Cardiac fibroblast (primary cell): ENCODE results near the gene CTSZ.

ENCODE experiments used
- DNase-seq, 2 donors: peaks; one replicate each; pipeline versions ENCODE4 v3.0.0 to v3.0.0-alpha.2; 2010; ENCODE audit warnings: low read depth in 2 of 2
- H3K4me3 ChIP-seq, 2 donors: replicated peaks in 1 of 2; 1 replicate in 1 of 2; 2 replicates in 1 of 2; pipeline ENCODE4 v1.5.1; 2011; ENCODE audit warnings: low read depth in 2 of 2, low read length in 2 of 2, mild to moderate bottlenecking in 2 of 2, moderate library complexity in 1 of 2
- TF ChIP-seq, protein P1 (sequence below): IDR thresholded peaks from one replicate; pipeline ENCODE4 v1.5.1; 2011; ENCODE audit warnings: low read depth, mild to moderate bottlenecking, low read length, inconsistent platforms

The CTSZ gene

DNA sequence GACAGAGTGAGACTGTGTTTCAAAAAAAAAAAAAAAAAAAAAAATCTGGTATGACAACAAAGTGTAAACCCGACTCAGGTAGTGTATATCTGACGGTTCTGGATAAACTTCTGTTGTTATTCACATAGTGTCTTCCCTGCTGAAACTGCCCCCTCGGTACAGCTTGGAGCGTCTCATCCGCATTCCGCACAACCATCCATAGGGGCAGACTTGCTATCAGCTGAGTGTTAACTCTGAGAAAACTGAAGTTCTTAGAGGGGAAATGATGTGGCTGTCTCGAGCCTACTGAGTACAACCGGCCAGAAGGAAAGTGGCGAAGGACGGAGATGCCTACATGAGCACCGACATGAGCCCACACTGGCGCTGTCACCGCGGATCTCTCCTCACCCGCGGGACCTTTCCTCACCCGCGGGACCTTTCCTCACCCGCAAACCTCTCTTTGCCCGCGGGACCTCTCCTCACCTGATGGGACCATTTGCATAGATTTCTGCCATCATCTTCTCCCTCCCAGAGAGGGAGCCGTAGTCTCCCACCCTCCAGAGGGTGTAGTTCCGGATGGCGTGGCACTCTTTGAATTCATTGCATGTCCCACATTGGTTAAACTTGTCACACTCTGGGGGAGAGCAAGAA lies 9.8 kb downstream of the CTSZ start:
- no peak for DNase-seq
- no peak overlapping the region for H3K4me3 ChIP-seq
- TF ChIP-seq, protein P1, sequence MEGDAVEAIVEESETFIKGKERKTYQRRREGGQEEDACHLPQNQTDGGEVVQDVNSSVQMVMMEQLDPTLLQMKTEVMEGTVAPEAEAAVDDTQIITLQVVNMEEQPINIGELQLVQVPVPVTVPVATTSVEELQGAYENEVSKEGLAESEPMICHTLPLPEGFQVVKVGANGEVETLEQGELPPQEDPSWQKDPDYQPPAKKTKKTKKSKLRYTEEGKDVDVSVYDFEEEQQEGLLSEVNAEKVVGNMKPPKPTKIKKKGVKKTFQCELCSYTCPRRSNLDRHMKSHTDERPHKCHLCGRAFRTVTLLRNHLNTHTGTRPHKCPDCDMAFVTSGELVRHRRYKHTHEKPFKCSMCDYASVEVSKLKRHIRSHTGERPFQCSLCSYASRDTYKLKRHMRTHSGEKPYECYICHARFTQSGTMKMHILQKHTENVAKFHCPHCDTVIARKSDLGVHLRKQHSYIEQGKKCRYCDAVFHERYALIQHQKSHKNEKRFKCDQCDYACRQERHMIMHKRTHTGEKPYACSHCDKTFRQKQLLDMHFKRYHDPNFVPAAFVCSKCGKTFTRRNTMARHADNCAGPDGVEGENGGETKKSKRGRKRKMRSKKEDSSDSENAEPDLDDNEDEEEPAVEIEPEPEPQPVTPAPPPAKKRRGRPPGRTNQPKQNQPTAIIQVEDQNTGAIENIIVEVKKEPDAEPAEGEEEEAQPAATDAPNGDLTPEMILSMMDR, result no peak

DNA sequence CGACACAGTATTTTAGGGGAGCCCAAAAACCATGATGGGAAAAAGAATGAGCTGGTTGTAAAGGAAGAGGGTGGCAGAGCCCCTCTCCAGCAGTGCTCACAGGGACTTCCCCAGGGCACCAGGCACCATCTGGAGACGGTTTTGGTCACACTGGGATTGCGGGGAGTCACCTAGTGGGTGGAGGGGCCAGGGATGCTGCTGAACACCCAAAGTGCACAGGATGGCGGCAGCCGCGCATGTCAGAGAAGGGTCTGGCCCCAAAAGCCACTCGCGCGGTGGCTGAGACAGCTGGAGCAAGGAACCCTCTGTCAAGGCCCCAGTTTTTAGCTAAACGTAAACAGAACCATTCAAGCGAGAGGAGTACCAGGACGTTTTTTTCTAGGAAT lies 10.8 kb downstream of the CTSZ start:
- TF ChIP-seq, protein P1, result no peak
- no peak overlapping the region for H3K4me3 ChIP-seq
- DNase-seq, result no peak

DNA sequence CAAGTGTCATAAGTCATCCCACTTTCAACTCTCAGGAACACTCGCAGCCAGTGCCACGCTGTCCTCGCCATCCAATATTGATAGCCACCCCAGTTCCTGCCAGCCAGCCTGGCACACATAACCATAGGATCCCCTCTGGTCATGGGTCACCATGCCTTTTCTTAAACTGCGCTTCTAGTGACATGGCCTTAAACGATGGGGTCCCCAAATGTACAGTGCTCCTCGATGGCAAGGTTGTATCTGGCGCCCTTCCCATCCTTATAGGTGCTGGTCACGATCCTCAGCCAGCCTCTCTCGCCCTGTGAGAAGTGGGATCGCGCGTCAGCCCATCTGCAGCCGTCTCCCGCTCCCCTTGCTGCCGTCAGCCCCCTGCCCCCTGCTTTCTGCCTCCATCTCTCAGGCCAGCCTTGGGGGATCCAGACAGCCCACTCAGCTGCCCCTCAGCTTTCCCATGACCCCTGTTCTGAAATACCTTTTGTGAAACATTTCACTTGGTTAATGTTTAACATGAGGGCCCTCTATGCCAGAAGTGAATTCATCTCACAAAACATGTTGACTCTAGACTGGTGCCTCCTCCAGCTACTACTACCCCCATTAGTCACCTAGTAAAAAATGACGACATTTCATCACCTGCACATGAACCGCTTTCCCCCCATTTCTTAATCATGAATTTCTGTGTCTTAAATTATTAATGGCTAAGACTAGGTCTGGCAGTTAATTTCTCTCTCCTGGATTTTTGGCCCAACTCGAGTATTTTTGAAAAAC lies 11.4 kb downstream of the CTSZ start:
- DNase-seq, result no peak
- H3K4me3 ChIP-seq, result no peak overlapping the region
- TF ChIP-seq, protein P1, result no peak

DNA sequence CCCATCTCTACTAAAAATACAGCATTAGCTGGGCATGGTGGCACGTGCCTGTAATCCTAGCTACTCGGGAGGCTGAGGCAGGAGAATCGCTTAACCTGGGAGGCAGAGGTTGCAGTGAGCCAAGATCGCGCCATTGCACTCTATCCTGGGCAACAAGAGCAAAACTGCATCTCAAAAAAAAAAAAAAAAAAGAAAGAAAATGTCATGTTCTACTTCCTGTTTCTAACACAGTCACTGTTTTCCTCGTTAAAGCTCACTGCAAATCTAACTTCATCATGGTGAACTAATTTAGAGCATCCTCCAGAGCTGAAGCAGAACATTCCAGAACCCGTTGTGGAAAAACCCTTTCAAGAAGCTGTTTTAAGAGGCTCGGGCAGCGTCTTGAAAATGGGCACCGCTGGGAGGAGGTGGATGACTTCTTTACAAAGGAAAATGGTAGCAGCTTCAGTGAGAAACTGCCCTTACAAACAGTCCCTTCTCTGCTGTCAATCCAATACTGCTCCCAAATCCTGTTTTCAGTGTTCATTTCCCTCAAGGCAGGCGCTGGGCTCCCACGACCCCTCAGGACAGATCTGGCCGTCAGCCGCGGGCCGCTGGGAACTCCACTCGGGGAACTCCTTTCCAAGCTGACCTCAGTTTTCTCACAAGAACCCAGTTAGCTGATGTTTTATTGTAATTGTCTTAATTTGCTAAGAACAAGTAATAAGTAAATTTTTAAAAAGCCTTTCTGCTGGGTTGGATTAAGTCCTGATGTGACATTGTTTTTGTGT lies 12.5 kb downstream of the CTSZ start:
- no peak for DNase-seq
- TF ChIP-seq, protein P1, result no peak

DNA sequence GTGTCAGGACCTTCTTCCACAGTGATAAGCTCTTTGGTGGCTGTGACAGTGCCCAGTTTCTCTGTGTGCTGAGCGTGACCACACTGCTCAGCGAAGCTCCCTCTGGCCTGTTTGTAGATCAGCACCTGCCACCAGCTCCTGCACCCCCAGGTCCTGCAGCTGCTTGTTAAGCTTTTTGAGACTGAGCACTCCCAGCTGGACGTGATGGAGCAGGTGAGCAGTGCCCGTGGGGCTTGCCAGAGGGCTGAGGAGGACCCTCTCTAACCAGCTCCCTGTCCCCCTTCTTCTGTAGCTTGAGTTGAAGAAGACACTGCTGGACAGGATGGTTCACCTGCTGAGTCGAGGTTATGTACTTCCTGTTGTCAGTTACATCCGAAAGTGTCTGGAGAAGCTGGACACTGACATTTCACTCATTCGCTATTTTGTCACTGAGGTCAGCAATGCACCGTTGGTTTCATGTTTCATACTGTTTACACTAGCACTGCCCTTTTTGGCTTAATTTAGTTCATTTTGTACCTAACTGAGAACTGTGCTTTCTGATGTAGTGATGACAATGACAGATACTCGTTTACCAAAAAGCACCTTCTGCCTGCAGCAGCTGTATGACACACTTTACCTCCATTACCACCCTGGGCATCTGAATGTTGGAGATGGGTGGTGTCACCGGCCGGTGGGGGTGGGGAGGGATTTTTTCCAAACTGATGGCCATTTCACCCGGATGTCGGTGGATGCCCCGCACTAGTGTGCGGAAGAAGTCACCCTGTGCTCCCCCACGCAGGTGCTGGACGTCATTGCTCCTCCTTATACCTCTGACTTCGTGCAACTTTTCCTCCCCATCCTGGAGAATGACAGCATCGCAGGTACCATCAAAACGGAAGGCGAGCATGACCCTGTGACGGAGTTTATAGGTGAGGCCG lies 13.5 kb downstream of the CTSZ start:
- no peak for DNase-seq

More for the DNA sequence above, 12.5 kb downstream of the CTSZ start:
- no peak overlapping the region for H3K4me3 ChIP-seq

More for the DNA sequence above, 13.5 kb downstream of the CTSZ start:
- TF ChIP-seq, protein P1, result no peak
- H3K4me3 ChIP-seq, result no peak overlapping the region
